ENCODE results near the gene TEAD3.

Gene TEAD3

DNA sequence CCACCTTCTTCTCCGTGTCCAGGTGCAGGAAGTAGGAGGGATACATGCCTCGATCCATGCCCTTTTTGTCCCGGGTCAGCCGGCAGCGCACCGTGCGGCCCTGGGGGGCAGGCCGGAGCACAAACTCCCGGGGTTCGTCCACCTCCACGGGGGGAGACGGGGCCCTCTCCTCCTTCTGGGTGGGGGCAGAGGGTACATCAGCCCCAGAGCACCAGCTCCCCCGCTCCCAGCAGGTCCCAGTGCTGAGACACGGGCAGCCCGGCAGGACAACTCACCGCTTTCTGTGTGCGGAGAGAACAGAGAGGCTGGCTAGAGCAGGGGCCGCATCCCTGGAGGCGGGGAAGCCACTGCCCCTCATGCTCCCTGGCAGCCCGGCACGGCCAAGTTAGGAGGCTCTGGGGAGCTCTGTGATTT is 9.1 kb upstream of the TEAD3 start:
- no peak overlapping the region for H3K4me3 ChIP-seq (replicated peaks; ENCODE audit: low read depth, low read length)
- DNase-seq (ENCODE audit: extremely low read depth, low read depth), result no peak
- no peak for TF ChIP-seq CTCF (IDR thresholded peaks at IDR 0.05; ENCODE audit: low read depth, low read length, missing control alignments)

- no peak for DNase-seq (ENCODE audit: extremely low read depth, low read depth)
- H3K4me3 ChIP-seq (replicated peaks; ENCODE audit: low read depth, low read length), result no peak overlapping the region
- no peak for TF ChIP-seq CTCF (IDR thresholded peaks at IDR 0.05; ENCODE audit: low read depth, low read length, missing control alignments)
These were observed 6.7 kb upstream of the TEAD3 start for GRCh38 chr6:35503534-35503933.

GRCh38 chr6:35501784-35502183 is 4.9 kb upstream of the TEAD3 start:
- DNase-seq (ENCODE audit: extremely low read depth, low read depth), result no peak
- H3K4me3 ChIP-seq (replicated peaks; ENCODE audit: low read depth, low read length), result no peak overlapping the region
- TF ChIP-seq CTCF (IDR thresholded peaks at IDR 0.05; ENCODE audit: low read depth, low read length, missing control alignments), result no peak

GRCh38 chr6:35500782-35501181 is 3.9 kb upstream of the TEAD3 start:
- no peak for DNase-seq (ENCODE audit: extremely low read depth, low read depth)

DNA sequence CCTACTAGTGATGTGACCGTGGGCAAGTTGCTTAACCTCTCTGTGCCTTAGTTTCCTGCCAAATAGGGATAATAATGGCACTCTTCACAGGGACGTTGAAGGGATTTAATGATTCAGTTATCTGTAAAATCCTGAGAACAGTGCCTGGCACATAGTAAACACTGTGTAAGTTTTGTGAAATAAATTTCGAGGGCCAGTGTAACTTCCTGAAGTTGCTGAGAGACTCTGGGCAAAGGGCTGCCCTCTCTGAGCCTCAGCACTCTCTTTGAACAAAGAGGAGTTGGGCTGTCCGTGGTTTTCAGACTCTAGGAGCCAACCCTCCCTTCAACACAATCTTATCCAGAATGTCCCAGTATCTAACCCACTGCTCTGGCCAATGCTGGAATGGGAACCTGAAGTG is 2.5 kb upstream of the TEAD3 start:
- no peak for TF ChIP-seq CTCF (IDR thresholded peaks at IDR 0.05; ENCODE audit: low read depth, low read length, missing control alignments)
- no peak overlapping the region for H3K4me3 ChIP-seq (replicated peaks; ENCODE audit: low read depth, low read length)
- DNase-seq (ENCODE audit: extremely low read depth, low read depth), result no peak

More at GRCh38 chr6:35500782-35501181, 3.9 kb upstream of the TEAD3 start:
- no peak for TF ChIP-seq CTCF (IDR thresholded peaks at IDR 0.05; ENCODE audit: low read depth, low read length, missing control alignments)
- no peak overlapping the region for H3K4me3 ChIP-seq (replicated peaks; ENCODE audit: low read depth, low read length)

GRCh38 chr6:35498422-35499067 is 1.7 kb upstream of the TEAD3 start:
- TF ChIP-seq CTCF (IDR thresholded peaks at IDR 0.05; ENCODE audit: low read depth, low read length, missing control alignments), result no peak
- peak overlapping the region; percentile 71 for H3K4me3 ChIP-seq (replicated peaks; ENCODE audit: low read depth, low read length)

More at GRCh38 chr6:35498422-35499067, 1.7 kb upstream of the TEAD3 start:
- no peak for DNase-seq (ENCODE audit: extremely low read depth, low read depth)

Measured in HFF-Myc (cell line).